A673 (cell line): ENCODE results near the gene TSPAN11. TPM values are rescaled to one million over a fixed set of nuclear protein-coding genes. Genes with fewer than 3 reads are reported as not detected.

Experiments used
- BruUV-seq: library from RNA; stranded (reverse); fragments of 400-500 nt; replicated peaks from 2 replicates; lab custom pipeline; 2021; lab: Mats Ljungman, UMichigan
- CTCF ChIA-PET: fragments of 300-600 bp; sonication (Branson Sonifier 250); formaldehyde crosslinking; loops from one replicate; lab custom pipeline; 2022; ENCODE audit warnings: antibody characterized with exemption; lab: Charles Lee
- POLR2A ChIA-PET: fragments of 300-600 bp; sonication (Branson Sonifier 250); formaldehyde crosslinking; loops from one replicate; lab custom pipeline; 2022; ENCODE audit warnings: antibody characterized with exemption; ENCODE audit not compliant: low non-redundant PET; lab: Charles Lee
- DNase-seq: peaks from one replicate; pipeline ENCODE4 v3.0.0-alpha.2; 2015; ENCODE audit warnings: low spot score
- H3K27ac ChIP-seq: fragments of 200-600 bp; sonication (generic); 2 replicates; pipeline ENCODE4 v1.5.1; 2016; ENCODE audit warnings: mixed run types, low read depth, mild to moderate bottlenecking, mixed read lengths, antibody characterized with exemption, low read length; ENCODE audit not compliant: poor library complexity, severe bottlenecking
- H3K27me3 ChIP-seq: fragments of 200-600 bp; sonication (generic); replicated peaks from 2 replicates; pipeline ENCODE4 v1.6.1; 2017; ENCODE audit warnings: mixed run types, low read depth, mild to moderate bottlenecking, mixed read lengths, antibody characterized with exemption, low read length; ENCODE audit not compliant: insufficient read depth, poor library complexity
- H3K36me3 ChIP-seq: fragments of 200-600 bp; sonication (generic); 2 replicates; pipeline ENCODE4 v1.6.1; 2016; ENCODE audit warnings: mixed run types, mild to moderate bottlenecking, mixed read lengths, antibody characterized with exemption, low read length; ENCODE audit not compliant: insufficient read depth, poor library complexity, severe bottlenecking
- H3K4me1 ChIP-seq: fragments of 200-600 bp; sonication (generic); 2 replicates; pipeline ENCODE4 v1.6.1; 2017; ENCODE audit warnings: mixed run types, mild to moderate bottlenecking, mixed read lengths, antibody characterized with exemption, low read length; ENCODE audit not compliant: insufficient read depth, poor library complexity, severe bottlenecking
- H3K4me3 ChIP-seq: fragments of 200-600 bp; sonication (generic); 2 replicates; pipeline ENCODE4 v1.5.1; 2016; ENCODE audit warnings: low read depth, mixed run types, mild to moderate bottlenecking, mixed read lengths, low read length; ENCODE audit not compliant: poor library complexity, severe bottlenecking
- H3K9me3 ChIP-seq: fragments of 200-600 bp; sonication (generic); 2 replicates; pipeline ENCODE4 v1.6.1; 2016; ENCODE audit warnings: mixed run types, low read depth, mild to moderate bottlenecking, mixed read lengths, antibody characterized with exemption, low read length; ENCODE audit not compliant: poor library complexity, severe bottlenecking
- EZH2 ChIP-seq: fragments of 200-600 bp; sonication (generic); IDR thresholded peaks from 2 replicates; pipeline ENCODE4 v1.6.1; 2017; ENCODE audit warnings: borderline replicate concordance, low read depth, mild to moderate bottlenecking, mixed read lengths, antibody characterized with exemption, low read length; ENCODE audit not compliant: poor library complexity, severe bottlenecking
- intact Hi-C: fragments of 100-400 bp; cut with micrococcal nuclease; formaldehyde crosslinking; loops from one replicate; pipeline ENCODE4 v1.10.0; 2022; ENCODE audit not compliant: unreplicated experiment
- total RNA-seq: library from RNA; stranded (reverse); gene quantifications from 2 replicates; pipeline ENCODE4 v1.2.3, GENCODE V29; 2021
- TF ChIP-seq, protein P1 (sequence below): fragments of 300-800, 200-600 bp; sonication (generic); conservative IDR thresholded peaks from 2 replicates; pipeline ENCODE4 v1.5.1; 2017; ENCODE audit warnings: low read depth, mild to moderate bottlenecking, antibody characterized with exemption, low read length, moderate library complexity, mixed read lengths

TSPAN11 gene
- total RNA-seq, 1 experiment from 2014 or later: 20.9 TPM

DNA sequence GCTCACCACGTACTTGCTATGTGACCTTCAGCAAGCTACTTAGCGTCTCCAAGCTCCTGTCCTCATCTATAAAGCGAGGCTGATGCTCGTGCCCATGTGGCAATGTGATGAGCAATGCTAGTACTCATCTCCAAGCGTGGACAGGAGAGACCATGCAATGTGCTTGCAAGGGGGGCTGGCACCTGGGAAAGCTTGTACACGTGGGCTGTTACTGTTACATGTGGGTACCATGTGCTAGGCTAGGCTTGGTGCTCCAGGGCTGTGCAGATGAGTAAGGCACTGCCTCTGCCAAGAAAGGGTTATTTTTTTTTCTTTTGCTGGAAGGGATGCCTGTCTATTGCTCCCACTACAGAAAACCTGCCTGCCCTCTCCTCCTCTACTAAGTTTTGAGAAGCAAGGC, 46.6 kb downstream of the TSPAN11 start:
- intact Hi-C loops: no loop called here
- Histone ChIP-seq H3K27ac (no peak overlapping the region), H3K4me3 (no peak overlapping the region), H3K36me3 (no peaks in the 10 kb centered on the region), H3K4me1 (peaks cover 26% of the 10 kb centered on the region), H3K27me3 (no peaks in the 10 kb centered on the region), H3K9me3 (no peaks in the 10 kb centered on the region)
- ChIA-PET POLR2A (no interaction called here), CTCF (no interaction called here)
- TF ChIP-seq EZH2: no peak
- TF ChIP-seq, protein P1, sequence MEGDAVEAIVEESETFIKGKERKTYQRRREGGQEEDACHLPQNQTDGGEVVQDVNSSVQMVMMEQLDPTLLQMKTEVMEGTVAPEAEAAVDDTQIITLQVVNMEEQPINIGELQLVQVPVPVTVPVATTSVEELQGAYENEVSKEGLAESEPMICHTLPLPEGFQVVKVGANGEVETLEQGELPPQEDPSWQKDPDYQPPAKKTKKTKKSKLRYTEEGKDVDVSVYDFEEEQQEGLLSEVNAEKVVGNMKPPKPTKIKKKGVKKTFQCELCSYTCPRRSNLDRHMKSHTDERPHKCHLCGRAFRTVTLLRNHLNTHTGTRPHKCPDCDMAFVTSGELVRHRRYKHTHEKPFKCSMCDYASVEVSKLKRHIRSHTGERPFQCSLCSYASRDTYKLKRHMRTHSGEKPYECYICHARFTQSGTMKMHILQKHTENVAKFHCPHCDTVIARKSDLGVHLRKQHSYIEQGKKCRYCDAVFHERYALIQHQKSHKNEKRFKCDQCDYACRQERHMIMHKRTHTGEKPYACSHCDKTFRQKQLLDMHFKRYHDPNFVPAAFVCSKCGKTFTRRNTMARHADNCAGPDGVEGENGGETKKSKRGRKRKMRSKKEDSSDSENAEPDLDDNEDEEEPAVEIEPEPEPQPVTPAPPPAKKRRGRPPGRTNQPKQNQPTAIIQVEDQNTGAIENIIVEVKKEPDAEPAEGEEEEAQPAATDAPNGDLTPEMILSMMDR: no peak
- no peak for DNase-seq
- no TSS peak for BruUV-seq

DNA sequence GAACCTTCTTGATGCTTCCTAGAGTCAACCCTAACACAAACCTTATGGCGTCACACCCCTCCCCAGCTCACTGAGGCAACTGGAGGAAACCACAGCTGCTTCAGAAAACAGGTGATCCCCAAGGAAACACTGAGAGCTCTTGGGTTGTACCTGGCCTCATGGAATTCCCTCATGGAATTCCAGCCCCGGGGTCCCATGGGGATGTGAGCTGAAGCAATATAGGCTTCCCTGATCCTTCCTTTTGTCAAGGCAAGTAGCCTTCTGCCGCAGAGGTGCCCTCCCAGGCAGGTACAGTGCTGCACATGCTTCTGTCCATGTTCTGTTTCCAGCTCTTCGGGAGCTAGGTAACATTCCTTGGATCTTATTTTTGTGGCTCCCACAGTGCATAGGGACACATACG, 47.3 kb downstream of the TSPAN11 start:
- ChIA-PET POLR2A (no interaction called here), CTCF (no interaction called here)
- Histone ChIP-seq H3K9me3 (no peaks in the 10 kb centered on the region), H3K27me3 (no peaks in the 10 kb centered on the region), H3K27ac (no peak overlapping the region), H3K4me1 (peaks cover 24% of the 10 kb centered on the region), H3K36me3 (no peaks in the 10 kb centered on the region), H3K4me3 (no peak overlapping the region)
- TF ChIP-seq EZH2: no peak
- TF ChIP-seq, protein P1: no peak
- intact Hi-C loops: no loop called here
- no peak for DNase-seq
- no TSS peak for BruUV-seq

GRCh38 chr12:30974746-30975500, 48.4 kb downstream of the TSPAN11 start:
- no peaks in the 10 kb centered on the region for H3K9me3 ChIP-seq
- CTCF ChIA-PET: no interaction called here
- TF ChIP-seq, protein P1: no peak
- no peak for TF ChIP-seq EZH2
- H3K27ac ChIP-seq: no peak overlapping the region
- no peaks in the 10 kb centered on the region for H3K36me3 ChIP-seq
- DNase-seq: no peak
- H3K4me3 ChIP-seq: no peak overlapping the region
- no peaks in the 10 kb centered on the region for H3K27me3 ChIP-seq
- intact Hi-C loops: no loop called here
- peaks cover 31% of the 10 kb centered on the region for H3K4me1 ChIP-seq
- POLR2A ChIA-PET: no interaction called here
- no TSS peak for BruUV-seq
